Right ventricle myocardium superior (tissue), 1 donor: Measurements from ENCODE around the gene PLCH2. TPM values are rescaled to one million over a fixed set of nuclear protein-coding genes. Genes with fewer than 3 reads are reported as not detected.
A peak's percentile ranks its signal among the peaks of the same experiment; 100 is the strongest.

Experiments
- ATAC-seq: fragments of 200-7000 bp; cut with Tn5 transposase; one replicate; pipeline ENCODE4 v1.9.1; 2020; ENCODE audit warnings: mild to moderate bottlenecking; ENCODE audit not compliant: poor library complexity
- DNase-seq: peaks from one replicate; pipeline ENCODE4 v3.0.0-alpha.2; 2020
- intact Hi-C: fragments of 100-400 bp; cut with DNase I; formaldehyde crosslinking; loops from one replicate; pipeline ENCODE4 v1.11.2; 2022
- total RNA-seq: library from RNA; stranded (reverse); fragmentation: NEBNext Ultra II Directional; extraction: Animal tissue kit (Norgen Biotek cat#: 25700); gene quantifications from one replicate; pipeline ENCODE4 v1.2.1, GENCODE V29; 2021
- donor health status: DM: no; HTN: yes; CAD: no; lungs with severe emphysema.

Gene PLCH2
- total RNA-seq, 1 donor from 2014 or later: 0.13 TPM

GRCh38 chr1:2471587-2472001 is 4.5 kb upstream of the PLCH2 start:
- DNase-seq (no peak), ATAC-seq (no peak)
- intact Hi-C loops: no loop called here

- DNase-seq (no peak), ATAC-seq (no peak)
- intact Hi-C loops: no loop called here
These were observed 4.0 kb upstream of the PLCH2 start for GRCh38 chr1:2472109-2472508.

DNA sequence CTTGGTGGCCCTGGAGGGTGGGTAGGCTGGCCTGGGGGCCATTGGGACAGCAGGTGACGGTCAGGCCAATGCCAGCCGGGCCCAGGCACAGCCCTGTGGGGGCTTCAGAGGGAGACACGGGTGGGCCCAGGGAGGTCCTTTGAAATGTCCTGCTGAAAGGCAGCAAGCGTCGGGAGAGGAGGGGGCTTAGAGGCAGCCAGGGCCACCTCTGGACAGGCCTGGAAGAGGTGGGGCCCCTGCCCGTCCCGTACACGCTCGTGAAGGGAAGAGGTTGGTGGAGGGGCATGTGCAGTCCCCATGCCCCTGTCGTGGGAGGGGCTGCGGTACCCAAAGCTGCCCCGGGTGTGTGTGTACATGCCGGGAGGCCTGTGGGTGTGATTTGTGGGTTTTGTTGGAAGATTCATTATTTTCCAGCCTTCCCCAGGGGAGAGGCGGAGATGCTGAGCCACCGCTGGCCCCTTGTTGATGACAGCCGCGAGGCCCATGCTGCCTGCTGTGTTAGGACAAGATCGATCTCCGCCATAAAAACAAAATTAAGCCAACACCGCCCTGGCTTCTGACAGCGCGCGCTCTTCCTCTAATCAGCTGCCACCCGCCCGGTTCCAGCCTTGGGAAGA is 3.4 kb upstream of the PLCH2 start:
- intact Hi-C loops: no loop called here
- DNase-seq (no peak), ATAC-seq (no peak)

GRCh38 chr1:2473198-2473597 is 2.9 kb upstream of the PLCH2 start:
- intact Hi-C loops: no loop called here
- ATAC-seq: no peak

GRCh38 chr1:2474104-2474844 is 1.8 kb upstream of the PLCH2 start:
- DNase-seq: no peak
- intact Hi-C loops: no loop called here
- peak; percentile 6 for ATAC-seq

More at GRCh38 chr1:2473198-2473597, 2.9 kb upstream of the PLCH2 start:
- no peak for DNase-seq

- DNase-seq (no peak), ATAC-seq (peak; percentile 53)
- intact Hi-C loops: no loop called here
These were observed 1.1 kb upstream of the PLCH2 start for GRCh38 chr1:2474933-2475371.

GRCh38 chr1:2475571-2475970 is 518 bp upstream of the PLCH2 start:
- DNase-seq: no peak
- intact Hi-C loops: no loop called here
- ATAC-seq: no peak

DNA sequence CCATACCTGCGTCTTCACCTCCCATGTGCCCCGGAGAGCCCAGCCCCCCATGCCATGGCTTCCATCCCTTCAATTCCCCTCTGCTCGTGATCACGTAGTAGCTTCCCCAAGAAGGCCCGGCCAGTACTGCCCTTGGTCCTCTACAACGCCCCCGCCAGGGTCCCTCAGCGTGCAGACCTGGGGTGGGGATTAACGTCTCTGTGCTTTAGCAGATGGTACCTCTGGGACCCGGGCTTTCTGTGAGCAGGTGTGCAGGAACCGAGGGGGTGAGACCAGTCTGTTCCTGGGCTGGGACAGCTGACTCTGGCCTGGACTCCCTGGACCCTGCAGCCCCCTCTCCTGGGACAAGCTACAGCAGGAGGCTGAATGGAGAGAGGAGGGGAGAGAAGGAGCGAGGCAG is 1.2 kb downstream of the PLCH2 start:
- ATAC-seq: no peak
- intact Hi-C loops: no loop called here

GRCh38 chr1:2477791-2478499 is 1.9 kb downstream of the PLCH2 start:
- intact Hi-C loops: no loop called here
- ATAC-seq: no peak
- no peak for DNase-seq

More for the DNA sequence above, 1.2 kb downstream of the PLCH2 start:
- DNase-seq: no peak

- intact Hi-C loops: no loop called here
- no peak for ATAC-seq
- DNase-seq: no peak
These were observed 3.1 kb downstream of the PLCH2 start for GRCh38 chr1:2479186-2479585.

GRCh38 chr1:2479618-2480017 is 3.5 kb downstream of the PLCH2 start:
- no peak for DNase-seq
- ATAC-seq: no peak
- intact Hi-C loops: no loop called here

- intact Hi-C loops: no loop called here
- ATAC-seq: no peak
- DNase-seq: no peak
These were observed 4.3 kb downstream of the PLCH2 start for GRCh38 chr1:2480236-2480985.

DNA sequence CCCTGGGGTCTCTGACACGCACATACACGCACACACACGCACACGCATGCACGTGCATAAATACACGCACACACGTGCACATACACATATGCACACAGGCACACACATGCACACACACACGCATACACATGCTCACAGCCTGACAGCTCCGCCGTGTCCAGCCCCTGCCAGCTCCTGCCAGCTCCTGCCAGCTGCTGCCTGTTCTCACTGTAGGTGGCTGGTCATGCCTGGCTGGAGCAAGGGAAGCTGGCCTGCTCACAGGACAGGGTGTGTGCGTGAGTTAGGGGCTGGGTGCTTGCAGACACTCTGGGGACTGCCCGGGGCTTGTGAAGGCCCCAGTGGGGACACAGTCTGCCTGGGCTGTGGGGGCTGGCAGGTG is 4.9 kb downstream of the PLCH2 start:
- intact Hi-C loops: no loop called here
- no peak for ATAC-seq
- DNase-seq: no peak

- intact Hi-C loops: no loop called here
- ATAC-seq (no peak), DNase-seq (no peak)
These were observed 5.8 kb downstream of the PLCH2 start for GRCh38 chr1:2481885-2482284.

GRCh38 chr1:2482588-2482987 is 6.5 kb downstream of the PLCH2 start:
- ATAC-seq (no peak), DNase-seq (no peak)
- intact Hi-C loops: no loop called here

- ATAC-seq (no peak), DNase-seq (no peak)
- intact Hi-C loops: no loop called here
These were observed 6.9 kb downstream of the PLCH2 start for GRCh38 chr1:2483026-2483425.

GRCh38 chr1:2483970-2484369 is 7.9 kb downstream of the PLCH2 start:
- no peak for DNase-seq
- intact Hi-C loops: no loop called here
- ATAC-seq: no peak

DNA sequence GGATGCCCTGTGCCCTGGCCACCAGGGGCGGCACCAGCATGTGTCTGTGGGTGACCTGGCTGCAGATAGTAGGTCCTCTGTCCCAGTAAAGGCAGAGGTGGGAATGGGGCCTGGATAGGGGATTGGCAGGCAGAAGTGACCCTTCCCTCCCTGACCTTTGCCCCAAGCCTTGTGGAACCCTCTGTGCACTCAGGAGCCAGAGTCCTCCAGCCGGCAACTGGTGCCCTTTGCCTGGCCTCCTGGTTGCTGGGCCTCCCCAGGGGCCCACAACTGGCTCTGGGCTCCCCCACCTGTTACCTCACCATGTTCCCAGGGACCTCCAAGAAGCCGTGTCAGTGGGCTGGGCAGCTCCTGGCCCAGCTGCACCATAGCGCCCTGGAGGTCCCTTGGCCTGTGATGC is 10.0 kb downstream of the PLCH2 start:
- intact Hi-C loops: no loop called here
- ATAC-seq (no peak), DNase-seq (no peak)

DNA sequence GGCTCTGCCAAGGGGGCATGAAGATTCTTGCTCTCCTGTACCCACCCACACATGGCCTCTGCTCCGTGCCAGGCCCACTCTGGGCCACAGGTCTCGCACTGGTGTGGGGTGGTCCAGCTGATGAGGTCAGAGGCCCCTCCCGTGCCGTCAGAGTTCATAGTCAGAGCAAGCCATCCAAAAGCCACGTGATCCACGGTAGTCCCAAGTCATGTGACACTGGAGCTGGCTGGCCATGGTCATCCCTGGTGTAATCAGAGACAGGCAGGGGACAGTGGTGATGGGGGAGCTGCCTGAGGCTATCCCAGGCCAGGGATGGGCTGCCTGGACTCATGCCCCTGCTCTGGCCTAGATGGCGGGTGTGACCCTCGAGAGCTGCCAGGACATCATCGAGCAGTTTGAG is 10.5 kb downstream of the PLCH2 start:
- intact Hi-C loops: no loop called here
- DNase-seq: no peak
- ATAC-seq: no peak
